K562 (cell line): Measurements from ENCODE around the gene TPCN1. TPM values are rescaled to one million over a fixed set of nuclear protein-coding genes. Genes with fewer than 3 reads are reported as not detected.

ENCODE experiments used
- ATAC-seq: fragments of 200-7000 bp; cut with Tn5 transposase; 3 replicates; pipeline ENCODE4 v1.9.1; 2020; ENCODE audit warnings: moderate library complexity
- BruUV-seq: library from RNA; stranded (reverse); fragments of 400-500 nt; replicated peaks from 2 replicates; lab custom pipeline; 2021; lab: Mats Ljungman, UMichigan
- CTCF ChIA-PET: fragments of 300-600 bp; formaldehyde crosslinking; extraction: SDS; loops from one replicate; lab custom pipeline; 2021; ENCODE audit warnings: low intra/inter-chr PET ratio; lab: Yijun Ruan, JAX
- POLR2A ChIA-PET: fragments of 300-600, 350-650 bp; sonication (Branson Sonifier 250); formaldehyde crosslinking; extraction: SDS; loops from one replicate; lab custom pipeline; 2021; ENCODE audit warnings: antibody characterized with exemption, inconsistent platforms; lab: Yijun Ruan, JAX
- DNase-seq, 4 experiments: peaks; one replicate each; pipeline versions ENCODE4 v3.0.0 to v3.0.0-alpha.2; 2011 to 2018; ENCODE audit warnings: low spot score in 3 of 4, mixed read lengths in 3 of 4; ENCODE audit errors: extremely low read depth in 1 of 4
- FAIRE-seq: peaks from 2 replicates; lab custom pipeline; 2011; peaks lifted over from hg19 to GRCh38; lab: Jason Lieb, UNC
- H2AFZ ChIP-seq: 2 replicates; pipeline ENCODE4 v1.6.0; 2011; ENCODE audit warnings: low read depth, low read length, control low read depth, inconsistent platforms
- H3K27ac ChIP-seq: fragments of 200-600 bp; 3 replicates; pipeline ENCODE4 v1.8.0; 2011; ENCODE audit warnings: low read depth, mild to moderate bottlenecking, control low read depth, inconsistent platforms, low read length, moderate library complexity, mixed read lengths; ENCODE audit errors: extremely low read depth
- H3K27me3 ChIP-seq, 2 experiments: fragments of 300-600 bp in 1 of 2; 2 replicates in 1 of 2; 3 replicates in 1 of 2; pipeline versions ENCODE4 v1.6.0 to v1.8.0; 2011; ENCODE audit warnings: inconsistent platforms in 2 of 2, low read length in 2 of 2, mild to moderate bottlenecking in 1 of 2, mixed read lengths in 1 of 2, moderate library complexity in 1 of 2; ENCODE audit not compliant: control insufficient read depth in 2 of 2, insufficient read depth in 2 of 2
- H3K36me3 ChIP-seq: fragments of 300-600 bp; 3 replicates; pipeline ENCODE4 v1.8.0; 2011; ENCODE audit warnings: mild to moderate bottlenecking, low read length, inconsistent platforms; ENCODE audit not compliant: control insufficient read depth, insufficient read depth
- H3K4me1 ChIP-seq, 2 experiments: fragments of 200-600 bp in 1 of 2; replicated peaks in 1 of 2; 2 replicates in 1 of 2; 3 replicates in 1 of 2; pipeline versions ENCODE4 v1.5.1 to v1.8.0; 2011; ENCODE audit warnings: inconsistent platforms in 2 of 2, low read length in 2 of 2, mild to moderate bottlenecking in 1 of 2, mixed read lengths in 1 of 2, moderate library complexity in 1 of 2; ENCODE audit not compliant: control insufficient read depth in 2 of 2, insufficient read depth in 2 of 2
- H3K4me2 ChIP-seq: 2 replicates; pipeline ENCODE4 v1.6.1; 2011; ENCODE audit warnings: low read length, control low read depth, inconsistent platforms, mixed read lengths; ENCODE audit not compliant: insufficient read depth
- H3K4me3 ChIP-seq: fragments of 200-600 bp; sonication (generic), shearing (Covaris generic); 2 replicates; pipeline ENCODE4 v1.5.1; 2016; ENCODE audit warnings: control low read depth, inconsistent platforms
- H3K79me2 ChIP-seq: fragments of 200-600 bp; 3 replicates; pipeline ENCODE4 v1.8.0; 2011; ENCODE audit warnings: low read length, inconsistent platforms; ENCODE audit not compliant: control insufficient read depth, insufficient read depth
- H3K9ac ChIP-seq, 2 experiments: 2 replicates each; pipeline versions ENCODE4 v1.6.0 to v1.6.1; 2011; ENCODE audit warnings: low read depth in 2 of 2, low read length in 2 of 2, control low read depth in 1 of 2, inconsistent platforms in 1 of 2, mild to moderate bottlenecking in 1 of 2, mixed read lengths in 1 of 2; ENCODE audit not compliant: insufficient read depth in 1 of 2
- H3K9me1 ChIP-seq: one replicate; pipeline ENCODE4 v1.6.0; 2011; ENCODE audit warnings: inconsistent platforms, mild to moderate bottlenecking, low read length, moderate library complexity; ENCODE audit not compliant: control insufficient read depth, insufficient read depth
- H3K9me3 ChIP-seq: replicated peaks from 2 replicates; pipeline ENCODE4 v1.5.1; 2011; ENCODE audit warnings: low read depth, low read length, inconsistent platforms; ENCODE audit not compliant: control insufficient read depth, insufficient read depth
- H4K20me1 ChIP-seq: replicated peaks from 2 replicates; pipeline ENCODE4 v1.6.1; 2011; ENCODE audit warnings: low read length, inconsistent platforms, mixed read lengths; ENCODE audit not compliant: control insufficient read depth, insufficient read depth
- E2F3 ChIP-seq: fragments of 250-450 bp; sonication (Bioruptor Pico); IDR thresholded peaks from 2 replicates; pipeline ENCODE4 v1.4.0; 2020; ENCODE audit warnings: mild to moderate bottlenecking
- E2F5 ChIP-seq: sonication (generic); formaldehyde crosslinking; IDR thresholded peaks from 2 replicates; pipeline ENCODE4 v1.8.0; 2022; ENCODE audit warnings: mild to moderate bottlenecking, missing genetic modification reagents
- FOXA1 ChIP-seq: fragments of 450-650 bp; IDR thresholded peaks from 2 replicates; pipeline ENCODE4 v1.6.1; 2016; ENCODE audit warnings: mild to moderate bottlenecking, borderline replicate concordance
- FOXM1 ChIP-seq, 2 experiments: fragments of 450-650 bp in 1 of 2; sonication (generic) in 1 of 2; formaldehyde crosslinking in 1 of 2; IDR thresholded peaks; 2 replicates each; pipeline versions ENCODE4 v1.6.1 to v1.9.0; 2017 to 2022; ENCODE audit warnings: low read depth in 2 of 2, mild to moderate bottlenecking in 2 of 2, missing genetic modification reagents in 1 of 2, moderate library complexity in 1 of 2
- HES1 ChIP-seq: fragments of 450-650 bp; IDR thresholded peaks from 2 replicates; pipeline ENCODE4 v1.6.1; 2016; ENCODE audit warnings: low read depth, mild to moderate bottlenecking, moderate library complexity
- KDM4B ChIP-seq, 2 experiments: fragments of 450-650 bp in 1 of 2; sonication (generic) in 1 of 2; IDR thresholded peaks; 2 replicates each; pipeline ENCODE4 v1.6.1; 2016 to 2017; ENCODE audit warnings: borderline replicate concordance in 2 of 2, antibody characterized with exemption in 1 of 2, low read depth in 1 of 2, mild to moderate bottlenecking in 1 of 2
- MBD2 ChIP-seq: sonication (generic); IDR thresholded peaks from 2 replicates; pipeline ENCODE4 v1.6.1; 2016; ENCODE audit warnings: low read depth, borderline replicate concordance
- NCOA4 ChIP-seq: fragments of 450-650 bp; IDR thresholded peaks from 2 replicates; pipeline ENCODE4 v1.6.1; 2018; ENCODE audit warnings: mild to moderate bottlenecking; ENCODE audit not compliant: partially characterized antibody
- NR2C1 ChIP-seq, 2 experiments: fragments of 450-650 bp; IDR thresholded peaks; 2 replicates each; pipeline ENCODE4 v1.6.1; 2017; ENCODE audit warnings: mild to moderate bottlenecking in 2 of 2, antibody characterized with exemption in 1 of 2, inconsistent platforms in 1 of 2, missing compliant biosample characterization in 1 of 2, missing genetic modification characterization in 1 of 2
- PCBP2 ChIP-seq: fragments of 200-400 bp; formaldehyde crosslinking; IDR thresholded peaks from 2 replicates; pipeline ENCODE4 v1.6.1; 2018; ENCODE audit warnings: low read length, low read depth, mild to moderate bottlenecking, moderate library complexity; ENCODE audit not compliant: poor library complexity, severe bottlenecking
- POLR2B ChIP-seq: fragments of 450-650 bp; IDR thresholded peaks from 2 replicates; pipeline ENCODE4 v1.6.1; 2018; ENCODE audit warnings: low read depth; ENCODE audit not compliant: partially characterized antibody
- RBFOX2 ChIP-seq: fragments of 200-400 bp; formaldehyde crosslinking; IDR thresholded peaks from 2 replicates; pipeline ENCODE4 v1.6.1; 2017; ENCODE audit warnings: low read depth, mild to moderate bottlenecking, low read length, moderate library complexity
- TBP ChIP-seq: optimal IDR thresholded peaks from 2 replicates; pipeline ENCODE3; 2011; ENCODE audit warnings: low read depth, low read length, improper control_type of control experiment
- TEAD1 ChIP-seq, 2 experiments: fragments of 450-650 bp in 1 of 2; sonication (generic) in 1 of 2; formaldehyde crosslinking; IDR thresholded peaks; 2 replicates each; pipeline versions ENCODE4 v1.4.0 to v1.8.0; 2020 to 2022; ENCODE audit warnings: mild to moderate bottlenecking in 2 of 2, missing genetic modification reagents in 1 of 2
- U2AF2 ChIP-seq: fragments of 200-400 bp; formaldehyde crosslinking; optimal IDR thresholded peaks from 2 replicates; pipeline ENCODE3; 2017; ENCODE audit warnings: low read depth, mild to moderate bottlenecking, low read length
- XRCC4 ChIP-seq: IDR thresholded peaks from one replicate; pipeline ENCODE4 v1.6.1; 2011; ENCODE audit not compliant: insufficient read depth, insufficient read length; ENCODE audit errors: extremely low read depth
- ZBTB17 ChIP-seq: fragments of 450-650 bp; formaldehyde crosslinking; IDR thresholded peaks from 2 replicates; pipeline ENCODE4 v1.4.0; 2020; ENCODE audit warnings: mild to moderate bottlenecking
- ZBTB7A ChIP-seq: IDR thresholded peaks from 2 replicates; pipeline ENCODE4 v1.6.1; 2011; ENCODE audit warnings: low read depth, mild to moderate bottlenecking, low read length, moderate library complexity, borderline replicate concordance; ENCODE audit not compliant: control insufficient read depth
- WGBS: fragments of 100-300 bp; shearing (Covaris generic); methylation state at CpG from one replicate; pipeline ENCODE4 v1.1.6; 2016; ENCODE audit warnings: low coverage, mixed read lengths; ENCODE audit not compliant: insufficient coverage; ENCODE audit errors: missing lambda C conversion rate; 5-methylcytosine and 5-hydroxymethylcytosine counted together
- in situ Hi-C: fragments of 300-500 bp; cut with MboI; formaldehyde crosslinking; loops from 4 replicates; pipeline ENCODE4 v1.15.0; 2018; ENCODE audit warnings: inconsistent platforms, mixed read lengths
- intact Hi-C: fragments of 100-400 bp; cut with micrococcal nuclease; formaldehyde crosslinking; loops from 2 replicates; pipeline ENCODE4 v1.14.2; 2022
- polyA plus RNA-seq, 8 experiments: library from polyadenylated mRNA; depleted of rRNA in 4 of 8; stranded (reverse) in 5 of 8; unstranded in 3 of 8; fragments of >200 nt; fragmentation: Nextera tagmentation in 2 of 8; fragmentation: Illumina TruSeq in 1 of 8; extraction: Ambion mirVana in 2 of 8; extraction: Trizol in 1 of 8; gene quantifications; 2 replicates each; pipeline versions ENCODE4 v1.2.1 to v1.2.3, GENCODE V29; 2011 to 2014; ENCODE audit warnings: inconsistent platforms in 1 of 8, missing spikeins in 1 of 8
- total RNA-seq, 7 experiments: library from RNA; depleted of rRNA in 6 of 7; stranded (reverse); fragments of >200 nt in 6 of 7; fragmentation: Illumina TruSeq in 2 of 7; extraction: Trizol in 2 of 7; gene quantifications; 2 replicates each; pipeline versions ENCODE4 v1.2.1 to v1.2.3, GENCODE V29; 2011 to 2021; ENCODE audit warnings: low replicate concordance in 1 of 7

Gene TPCN1
- total and polyA plus RNA-seq, 9 of the 15 experiments (the other 6 are each of a cell fraction or from before 2014, with no cell fraction given), result 0.80 to 23.8 (median 7.4) TPM

- Histone ChIP-seq H3K27ac (peak overlapping the region; percentile 16; the same call in 1 of the 3 replicates), H3K4me1 (peaks cover 0 to 4% of the 10 kb centered on the region in 2 experiments; a peak in 3 of 5 replicates), H2AFZ (no peak overlapping the region), H3K36me3 (peaks cover 27% of the 10 kb centered on the region; the same call in 1 of the 3 replicates), H4K20me1 (no peaks in the 10 kb centered on the region), H3K9ac (no peak overlapping the region), H3K79me2 (no peaks in the 10 kb centered on the region), H3K4me3 (no peak overlapping the region), H3K27me3 (no peaks in the 10 kb centered on the region), H3K9me3 (no peaks in the 10 kb centered on the region), H3K9me1 (no peaks in the 10 kb centered on the region), H3K4me2 (no peak overlapping the region)
- ChIA-PET POLR2A (interaction anchor here (0.6 kb wide), 1 partner anchor 9 kb away, joined by 3 read pairs; no protein-coding TSS in a partner anchor), CTCF (no interaction called here)
- FAIRE-seq (no peak), DNase-seq (no peak), ATAC-seq (no peak)
- intact Hi-C loops (no loop called here), in situ Hi-C loops (no loop called here)
- BruUV-seq, result no TSS peak
- 28% methylated on average over 6 of the region's 6 CpGs for WGBS
- TF ChIP-seq MBD2 (no peak), E2F3 (CRISPR knock-in tag) (no peak), HES1 (no peak), POLR2B (no peak), PCBP2 (no peak), TBP (no peak), ZBTB17 (CRISPR knock-in tag) (no peak), RBFOX2 (no peak), FOXA1 (no peak), KDM4B (IDR thresholded peaks at IDR 0.05; ENCODE audit: borderline replicate concordance in 2 of 2, low read depth in 1 of 2) (no peak), TEAD1 (CRISPR knock-in tag; IDR thresholded peaks at IDR 0.05) (0 out of 4 replicates have a peak, but pooled peaks of 1 of the 2 experiments have one; percentile 34), FOXM1 (IDR thresholded peaks at IDR 0.05; ENCODE audit: low read depth) (no peak), FOXM1 (CRISPR knock-in tag; IDR thresholded peaks at IDR 0.05; ENCODE audit: low read depth) (no peak), U2AF2 (no peak), XRCC4 (no peak), E2F5 (CRISPR knock-in tag) (no peak), NR2C1 (IDR thresholded peaks at IDR 0.05) (no peak), NR2C1 (tag; IDR thresholded peaks at IDR 0.05) (peak; percentile 78), NCOA4 (no peak), ZBTB7A (no peak)
These were observed 40.7 kb downstream of the TPCN1 start for GRCh38 chr12:113261847-113262470.
